Measurements from ENCODE around the gene ASTN2.

Gene ASTN2

DNA sequence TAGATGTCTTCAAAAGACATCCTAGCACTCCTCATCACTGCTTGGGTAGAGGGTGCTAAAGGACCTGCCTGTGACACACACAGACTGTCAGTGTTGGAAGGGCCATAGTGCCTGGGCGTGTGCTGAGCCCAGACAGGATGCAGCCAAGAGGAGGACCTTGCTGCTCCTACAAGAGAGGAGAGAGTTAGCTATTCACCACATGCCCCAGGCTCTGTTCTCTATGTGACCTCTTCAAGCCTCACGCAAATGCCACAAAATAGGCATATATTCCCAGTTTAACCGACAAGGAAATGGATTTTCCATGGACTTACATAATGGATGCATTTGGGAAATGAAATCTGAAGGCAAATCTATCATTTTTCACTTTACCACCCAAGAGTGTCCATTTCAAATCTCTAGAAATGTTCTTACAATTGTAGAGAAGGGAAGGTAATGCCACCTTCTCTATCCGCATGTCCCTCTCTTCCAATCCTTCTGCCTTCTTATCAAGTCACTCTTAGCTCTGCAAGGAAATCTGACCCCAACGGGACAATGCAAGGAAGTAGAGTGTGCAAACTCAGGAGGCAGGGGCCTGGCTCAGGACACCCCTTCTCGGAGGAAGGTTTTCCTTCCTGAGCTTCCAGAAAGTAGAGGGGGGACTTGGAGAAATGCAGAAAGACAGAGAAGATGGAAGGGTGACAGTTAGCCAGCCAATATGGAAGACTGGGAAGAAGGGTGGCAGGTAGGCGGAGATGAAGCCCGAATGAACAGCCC lies 678.3 kb downstream of the ASTN2 start:
- no peak for DNase-seq (ENCODE audit: low read depth)

DNA sequence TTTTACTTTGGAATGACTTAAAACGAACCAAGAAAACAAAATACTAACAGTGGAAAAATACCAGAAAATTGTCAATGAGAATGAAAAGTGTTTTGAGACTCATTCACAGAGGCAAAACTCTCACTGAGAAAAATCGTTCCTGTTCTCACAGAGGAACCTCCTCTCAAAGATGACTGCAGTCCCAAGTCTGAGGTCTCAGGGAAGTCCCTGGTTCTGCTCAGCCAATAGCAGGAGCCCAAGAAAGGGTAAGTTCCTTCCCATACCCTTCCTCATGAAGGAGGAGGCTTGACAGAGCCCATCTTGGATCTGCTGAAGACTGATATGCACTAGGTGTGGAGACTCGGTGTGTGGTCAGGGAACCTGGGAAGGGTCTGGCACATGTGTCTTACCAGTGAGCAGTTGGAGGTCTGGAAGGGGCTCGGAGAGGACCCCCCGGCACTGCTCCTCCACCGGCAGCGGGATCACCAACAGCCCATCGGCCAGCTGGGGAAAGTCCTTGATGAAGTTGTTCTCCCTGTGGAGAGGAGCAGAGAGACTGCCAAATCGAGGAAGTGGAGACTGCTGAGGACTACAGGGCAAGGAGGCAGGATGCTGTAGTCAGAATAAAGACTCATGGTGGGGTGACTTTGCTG lies 681.7 kb downstream of the ASTN2 start:
- no peak for DNase-seq (ENCODE audit: low read depth)

DNA sequence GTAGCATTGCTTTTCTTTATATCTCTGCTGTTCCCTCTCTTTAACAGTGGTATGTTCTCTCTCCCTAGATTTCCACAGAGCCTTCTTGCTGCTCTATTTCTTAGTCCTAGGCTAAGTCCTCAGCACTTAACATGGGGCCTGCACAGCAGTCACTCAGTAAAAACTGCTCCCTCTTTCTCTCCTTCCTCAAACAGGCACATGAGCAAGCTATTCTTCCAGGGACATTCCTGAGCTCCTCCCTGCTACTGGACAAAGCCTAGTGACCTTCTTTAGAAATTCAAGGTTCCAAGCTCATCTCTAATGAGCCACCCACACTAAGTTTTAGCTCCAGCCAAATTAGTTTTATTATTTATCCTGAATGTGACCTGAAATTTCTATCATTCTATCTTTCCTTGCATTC lies 688.3 kb downstream of the ASTN2 start:
- no peak for DNase-seq (ENCODE audit: low read depth)

DNA sequence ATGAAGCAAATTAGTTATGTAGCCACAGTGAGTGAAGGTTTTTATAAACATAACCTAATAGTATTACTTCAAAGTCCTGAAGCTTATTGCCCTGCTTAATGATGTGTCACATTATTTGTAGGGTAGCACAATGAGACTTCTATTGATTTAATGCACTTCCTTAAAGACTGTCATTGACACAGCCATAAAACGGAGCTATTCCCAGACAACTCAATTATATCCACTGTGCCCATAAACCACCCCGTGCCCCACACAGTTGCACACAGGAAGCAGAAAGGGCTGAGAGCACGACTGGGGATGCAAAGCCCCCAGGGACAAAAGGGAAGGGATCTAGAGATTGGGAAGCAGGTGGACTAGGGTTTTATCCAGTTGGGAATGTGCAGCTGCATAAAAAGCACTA lies 690.7 kb downstream of the ASTN2 start:
- DNase-seq (ENCODE audit: low read depth): no peak

DNA sequence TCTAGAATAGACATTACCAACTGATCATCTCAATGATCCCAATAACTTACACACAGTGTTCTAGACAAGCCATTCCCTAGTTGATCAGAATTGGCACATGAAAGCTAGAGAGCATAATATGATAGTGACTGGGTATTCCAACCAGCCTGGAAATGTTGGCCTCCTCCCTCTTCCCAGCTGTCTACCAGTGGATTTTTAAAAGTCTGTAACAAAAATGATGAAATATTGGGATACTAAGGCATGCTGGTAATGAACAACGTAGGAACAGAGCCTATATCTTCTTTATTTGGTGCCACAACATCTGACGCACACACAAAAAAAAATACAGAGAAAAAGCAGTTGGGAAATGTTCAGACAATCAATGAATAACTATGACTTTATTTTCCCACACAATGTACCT lies 692.9 kb downstream of the ASTN2 start:
- no peak for DNase-seq (ENCODE audit: low read depth)

DNA sequence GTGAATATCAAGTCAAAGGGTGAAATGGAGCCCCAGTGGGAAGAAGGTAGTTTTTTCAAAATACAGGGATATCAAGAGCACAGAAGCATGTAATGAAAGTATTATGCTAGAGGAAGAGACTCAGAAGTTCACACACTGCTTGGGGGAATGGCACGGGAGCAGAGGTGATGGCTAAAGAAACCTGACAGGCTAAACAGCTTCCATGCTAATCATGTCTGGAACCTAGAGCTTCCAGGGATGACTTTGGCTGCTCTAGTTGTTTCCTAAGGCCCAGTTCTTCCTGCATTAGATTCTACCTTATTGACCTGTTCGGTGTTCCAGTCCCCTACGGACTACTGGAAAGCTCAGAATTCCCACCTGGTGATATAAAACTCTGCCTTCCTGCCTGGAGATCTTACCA lies 693.4 kb downstream of the ASTN2 start:
- DNase-seq (ENCODE audit: low read depth): no peak

DNA sequence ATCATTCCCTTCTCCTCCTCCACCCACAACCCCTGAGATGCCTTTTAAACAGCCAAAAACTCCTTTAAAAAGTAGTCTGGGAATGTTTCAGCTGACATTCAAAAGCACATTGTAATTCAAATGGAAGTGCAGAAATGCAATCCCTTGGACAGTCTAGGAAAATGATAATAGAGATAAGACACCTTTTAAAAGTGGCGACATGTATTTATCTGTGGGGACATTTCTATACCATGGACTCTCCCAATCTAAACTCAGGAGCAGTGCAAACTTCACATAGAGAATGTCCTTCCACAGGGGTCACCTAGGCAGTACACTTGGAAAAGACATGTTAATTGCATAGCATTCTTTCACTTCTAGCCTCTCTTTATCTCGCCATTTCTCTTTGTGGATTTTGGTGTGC lies 694.7 kb downstream of the ASTN2 start:
- no peak for DNase-seq (ENCODE audit: low read depth)

DNA sequence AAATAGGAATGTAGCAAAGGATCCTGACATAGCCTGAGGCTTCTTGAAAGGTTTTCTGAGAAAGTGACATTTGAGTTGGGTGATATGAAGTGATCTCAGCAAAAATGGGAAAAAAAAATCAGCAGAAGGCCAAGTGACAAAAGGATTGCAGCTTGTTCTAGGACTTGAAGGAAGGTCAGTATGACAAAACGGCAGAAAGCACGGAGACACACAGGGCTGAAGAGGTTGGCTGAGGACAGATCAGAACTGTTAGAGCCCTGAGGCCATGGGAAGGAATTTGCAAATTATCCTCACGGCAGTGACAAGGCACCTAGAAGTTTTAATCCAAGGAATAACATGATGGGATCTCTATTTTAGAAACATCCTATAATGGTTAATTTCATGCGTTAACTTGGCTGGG lies 696.7 kb downstream of the ASTN2 start:
- DNase-seq (ENCODE audit: low read depth): peak; percentile 44

DNA sequence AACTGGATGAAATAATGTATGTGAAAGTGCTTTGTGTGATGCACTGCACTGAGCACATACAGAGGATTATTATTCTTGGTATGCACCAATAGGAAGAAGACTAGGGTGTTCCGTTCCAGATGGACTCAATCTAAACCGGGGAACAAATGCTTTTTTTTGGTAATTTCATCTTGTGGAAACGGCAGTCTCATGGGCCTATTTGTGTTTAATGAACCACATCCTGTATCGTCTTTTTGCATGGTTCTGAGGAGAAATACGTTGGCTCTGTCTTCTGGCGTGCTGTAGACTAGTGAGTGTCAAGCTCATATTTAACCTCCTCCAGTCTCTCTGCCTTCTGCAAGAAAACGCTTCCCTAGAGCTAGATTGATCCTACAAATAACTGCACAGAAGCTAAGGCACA lies 697.7 kb downstream of the ASTN2 start:
- DNase-seq (ENCODE audit: low read depth): peak; percentile 75

DNA sequence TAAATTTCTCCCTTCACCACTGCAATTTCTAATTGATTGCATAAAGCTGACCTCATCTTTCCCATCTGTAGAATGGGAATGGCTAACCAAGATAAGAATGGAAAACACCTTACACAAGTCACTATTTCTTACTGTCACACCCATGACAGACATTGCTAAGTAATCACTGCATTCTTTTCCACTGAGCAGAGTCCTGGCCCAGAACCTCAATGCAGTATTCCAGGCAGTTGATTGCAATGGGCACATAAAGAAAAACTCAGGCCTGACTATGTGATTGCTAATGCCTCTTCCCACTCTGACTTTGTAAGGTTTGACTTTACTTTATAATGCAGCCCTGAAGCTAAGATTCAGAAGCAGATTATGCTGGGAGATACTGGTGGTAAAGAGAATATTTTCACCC lies 698.4 kb downstream of the ASTN2 start:
- peak; percentile 50 for DNase-seq (ENCODE audit: low read depth)

DNA sequence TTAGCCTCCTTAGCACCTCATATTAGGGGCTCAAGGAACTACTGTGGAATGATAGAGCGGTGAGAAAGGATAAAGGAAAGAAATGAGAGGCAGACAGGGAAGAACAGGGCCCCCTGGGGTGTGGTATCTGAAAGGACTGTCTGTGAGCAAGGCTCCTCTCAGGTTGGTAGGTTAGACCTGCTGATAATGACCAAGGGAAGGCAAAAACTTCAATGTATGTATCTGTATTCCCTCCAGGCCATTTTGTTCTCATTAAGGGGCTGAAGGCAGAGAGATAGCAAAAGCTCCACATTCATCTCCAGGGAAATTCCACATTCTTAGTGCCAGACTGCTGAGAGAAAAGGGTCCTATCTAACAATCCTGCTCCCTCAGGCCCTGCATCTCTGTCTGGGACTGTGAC lies 699.1 kb downstream of the ASTN2 start:
- no peak for DNase-seq (ENCODE audit: low read depth)

DNA sequence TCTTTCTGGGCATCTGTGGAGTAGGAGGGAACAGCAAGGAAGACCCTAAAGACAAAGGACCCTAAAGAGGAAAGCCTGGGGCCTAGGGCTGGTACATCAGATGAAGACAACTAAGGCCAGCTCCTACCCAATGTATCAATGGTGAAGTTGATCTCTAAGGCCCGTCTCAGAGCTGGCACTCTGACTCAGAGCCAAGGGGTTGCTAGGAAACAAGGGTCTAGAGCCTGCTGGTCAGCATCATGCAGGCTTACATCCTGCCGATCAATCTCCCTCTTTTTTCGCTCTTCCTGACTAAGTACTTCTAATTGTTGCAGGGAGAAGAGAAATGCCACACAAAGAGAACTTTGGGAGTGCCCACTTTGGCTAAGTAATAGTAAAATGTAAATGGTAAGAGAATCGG lies 701.6 kb downstream of the ASTN2 start:
- no peak for DNase-seq (ENCODE audit: low read depth)

DNA sequence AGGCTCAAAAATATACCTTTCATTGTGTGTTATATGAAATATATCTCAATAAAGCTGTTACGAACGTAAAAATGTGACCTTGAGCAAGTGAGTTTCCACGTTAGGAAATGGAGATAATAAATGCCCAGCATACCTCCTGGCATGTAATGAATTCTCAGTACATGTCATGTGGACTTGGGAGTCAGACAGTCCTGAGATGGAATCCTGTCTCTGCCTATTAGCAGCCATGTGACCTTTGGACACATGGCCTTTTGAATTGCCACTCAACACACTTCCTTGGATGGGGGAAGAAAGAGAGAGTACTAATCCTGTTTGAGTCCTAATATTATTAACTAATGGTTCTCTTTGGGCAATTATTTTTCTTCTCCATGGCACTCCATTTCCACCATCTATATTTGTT lies 702.1 kb downstream of the ASTN2 start:
- DNase-seq (ENCODE audit: low read depth): no peak

DNA sequence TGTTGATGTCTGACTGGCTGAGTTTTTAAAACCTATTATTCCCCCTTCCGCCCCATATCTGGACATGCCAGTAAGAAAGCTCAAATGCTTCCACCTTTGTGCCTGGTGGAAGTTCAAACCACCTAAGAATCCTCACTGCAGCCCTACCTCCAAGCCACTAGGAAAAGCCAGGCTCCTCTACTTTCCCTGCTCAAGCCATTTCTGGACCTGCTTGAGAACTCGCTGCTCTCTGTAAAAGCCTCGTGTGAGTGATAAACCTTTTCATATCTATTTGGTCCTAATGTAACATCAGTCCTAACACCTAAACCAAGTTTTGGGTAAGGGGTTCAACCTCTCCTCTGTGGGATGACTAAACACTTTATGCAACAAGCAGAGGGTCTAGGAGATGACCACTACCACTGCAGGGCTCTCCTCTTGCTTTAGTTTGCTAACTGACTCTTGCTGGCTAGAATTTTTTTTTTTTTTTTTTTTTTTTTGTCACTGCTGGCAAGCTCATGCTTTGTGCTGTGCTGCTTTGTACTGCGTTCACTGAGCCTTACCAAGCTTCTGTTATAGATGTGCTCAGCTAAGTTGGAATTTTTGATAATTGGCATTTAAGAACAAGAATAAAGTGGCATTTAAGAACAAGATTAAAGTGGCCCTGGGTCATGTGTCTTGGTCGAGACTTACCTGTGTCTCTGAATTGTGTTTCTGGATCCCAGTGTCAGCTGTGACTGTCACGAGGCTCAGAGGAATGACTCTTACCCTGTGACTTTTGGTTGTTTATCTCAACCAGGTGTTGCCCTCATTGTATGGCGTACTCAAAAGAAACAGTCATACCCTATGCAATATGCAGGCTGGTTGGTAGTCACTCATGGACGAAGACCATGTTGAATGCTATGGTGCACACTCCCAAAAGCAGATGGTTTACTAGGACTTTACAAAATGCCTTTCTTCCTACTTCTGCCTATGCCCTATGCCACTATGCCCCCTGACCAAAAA lies 708.3 kb downstream of the ASTN2 start:
- DNase-seq (ENCODE audit: low read depth): no peak

DNA sequence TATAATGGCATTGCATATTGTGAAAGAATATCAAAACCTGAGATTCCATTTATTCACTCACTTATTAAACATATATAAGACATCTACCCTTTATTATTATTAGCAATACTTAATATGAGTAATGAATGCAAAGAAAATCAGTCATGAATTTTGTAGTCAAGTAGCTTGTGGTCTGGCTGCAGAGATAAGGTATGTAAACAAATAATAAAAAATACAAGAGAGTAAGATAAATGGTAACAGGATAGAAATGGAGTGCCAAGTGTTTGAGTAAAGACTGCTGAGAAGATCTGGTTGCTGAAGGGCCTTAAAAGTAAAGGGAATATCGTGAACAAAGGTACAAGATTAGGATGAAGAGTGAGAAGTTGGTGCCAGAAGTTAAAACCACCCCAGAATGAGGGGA lies 709.3 kb downstream of the ASTN2 start:
- DNase-seq (ENCODE audit: low read depth): no peak

DNA sequence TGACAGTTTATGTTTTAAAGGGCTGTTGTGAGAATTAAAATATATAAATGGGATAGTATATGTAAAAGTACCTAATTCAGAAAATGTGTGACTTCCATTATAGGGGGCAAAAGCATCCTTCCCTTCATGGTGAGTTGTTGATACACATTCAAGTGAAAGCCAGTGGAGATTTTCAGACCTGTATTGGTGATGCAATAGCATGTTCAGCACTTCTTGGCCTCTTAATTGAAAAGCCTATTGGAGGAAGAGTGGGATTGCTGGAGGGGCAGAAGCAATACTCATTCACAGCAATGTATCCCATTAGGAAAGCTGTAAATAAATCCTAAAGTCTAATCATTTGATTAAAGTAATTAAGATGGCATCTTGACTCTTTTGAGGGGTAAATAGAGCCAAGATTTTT lies 710.4 kb downstream of the ASTN2 start:
- no peak for DNase-seq (ENCODE audit: low read depth)

DNA sequence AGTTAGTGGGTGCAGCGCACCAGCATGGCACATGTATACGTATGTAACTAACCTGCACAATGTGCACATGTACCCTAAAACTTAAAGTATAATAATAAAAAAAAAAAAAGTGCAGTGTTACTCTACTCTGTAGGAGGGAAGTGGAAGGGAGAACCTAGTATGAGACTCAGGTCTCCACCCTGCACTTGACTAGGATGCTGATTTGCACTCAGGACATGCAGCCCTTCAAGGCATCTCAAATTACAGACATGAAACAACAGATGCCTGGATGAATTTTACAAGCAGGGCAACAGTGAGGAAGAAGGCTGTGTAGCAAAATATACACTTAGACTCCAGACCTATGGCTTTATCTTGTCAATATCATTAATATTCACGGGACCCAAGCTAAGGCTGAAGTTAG lies 711.2 kb downstream of the ASTN2 start:
- DNase-seq (ENCODE audit: low read depth): no peak

DNA sequence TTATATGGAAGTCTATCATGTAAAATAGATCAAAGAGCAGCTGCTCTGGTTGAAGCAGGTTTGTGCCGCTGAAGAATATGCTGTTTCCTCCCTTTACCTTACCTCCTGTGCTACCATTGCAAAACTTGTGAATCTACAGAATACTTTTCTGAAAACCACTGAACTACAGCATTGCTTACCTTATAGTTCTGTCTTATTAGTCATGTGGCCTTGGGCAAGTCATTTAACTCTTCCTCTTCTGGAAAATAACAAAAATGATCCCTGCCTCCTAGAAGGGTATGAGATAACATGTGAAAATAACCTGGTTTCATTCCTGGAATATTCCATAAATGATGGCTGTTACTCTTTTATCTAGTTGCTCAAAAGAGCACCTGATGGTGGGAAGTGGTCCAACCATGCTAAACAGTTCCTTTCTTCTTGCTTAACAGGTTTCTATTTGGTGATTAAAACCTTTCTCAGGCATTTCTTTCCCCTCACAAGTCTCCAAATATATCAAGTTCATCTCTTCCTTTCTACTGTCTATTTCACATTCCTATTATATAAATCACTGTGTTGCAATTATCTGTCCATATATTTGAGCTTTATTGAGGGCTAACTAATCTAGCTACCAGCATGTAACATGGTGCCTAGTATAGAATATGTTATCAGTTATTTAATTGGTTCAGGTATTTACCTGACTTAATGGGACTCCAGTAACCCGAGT lies 712.8 kb downstream of the ASTN2 start:
- DNase-seq (ENCODE audit: low read depth): peak; percentile 53

DNA sequence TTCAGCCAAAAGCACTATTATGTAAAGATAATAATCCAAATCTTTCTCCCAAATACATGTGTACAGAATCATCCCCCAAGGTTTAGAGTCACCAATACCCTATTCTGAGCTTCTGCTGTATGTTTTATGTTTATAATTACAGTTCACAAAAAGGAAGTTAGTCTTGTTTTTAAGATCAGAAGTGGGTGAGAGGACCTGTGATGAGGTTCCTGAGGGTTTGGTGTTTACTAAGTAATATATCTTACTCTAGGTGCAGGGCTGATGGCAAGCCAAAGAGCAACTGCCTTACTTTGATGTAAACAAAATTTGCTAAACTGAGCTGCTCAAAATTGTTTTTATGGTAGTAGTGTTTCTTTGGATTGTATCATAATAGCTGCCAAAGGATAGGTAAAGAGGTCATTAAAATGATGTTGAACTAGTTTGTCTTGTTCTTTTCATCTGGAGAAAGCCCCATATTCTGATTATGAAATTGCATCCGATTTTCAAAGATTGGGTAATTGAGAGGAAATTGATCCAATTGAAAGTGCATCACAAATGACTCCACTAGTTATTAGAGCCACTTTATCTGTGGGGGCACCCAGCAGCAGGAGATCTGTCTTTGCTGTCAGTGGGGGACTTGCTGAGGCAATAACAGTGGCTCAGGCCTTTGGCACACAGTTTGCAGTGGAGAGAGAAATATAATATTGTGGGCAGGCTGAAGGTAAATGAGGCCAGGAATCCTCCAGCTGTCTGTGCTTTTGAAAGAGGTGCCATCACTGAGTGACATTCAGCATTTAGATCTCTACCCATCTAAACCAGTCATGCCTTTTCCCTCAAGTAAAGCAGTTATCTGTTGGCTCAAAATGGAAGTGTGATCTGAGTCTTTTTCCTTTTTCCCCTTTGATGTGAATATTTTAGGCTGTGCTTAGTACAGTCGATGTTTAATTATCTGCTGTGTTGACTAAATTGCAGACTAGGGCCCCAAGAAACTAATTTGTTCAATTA lies 713.7 kb downstream of the ASTN2 start:
- no peak for DNase-seq (ENCODE audit: low read depth)

DNA sequence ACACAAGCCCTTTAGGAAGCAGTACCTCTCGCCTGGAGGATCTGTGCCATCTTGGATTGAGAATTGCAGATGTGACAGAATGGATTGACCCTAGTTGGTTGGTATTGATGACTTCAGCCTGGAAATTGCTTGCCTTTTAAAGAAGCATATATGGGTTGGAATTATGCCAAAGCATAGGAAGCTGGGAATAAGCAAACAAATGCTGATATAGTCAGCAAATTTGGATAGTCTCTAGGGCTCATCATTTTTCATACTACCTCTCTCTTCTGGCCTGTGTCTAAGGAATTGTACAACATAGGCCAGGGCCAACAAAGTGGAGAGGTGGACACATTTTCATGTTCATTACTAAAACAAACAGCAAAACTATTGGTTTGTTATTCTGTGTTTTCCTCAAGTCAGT lies 714.6 kb downstream of the ASTN2 start:
- no peak for DNase-seq (ENCODE audit: low read depth)

DNA sequence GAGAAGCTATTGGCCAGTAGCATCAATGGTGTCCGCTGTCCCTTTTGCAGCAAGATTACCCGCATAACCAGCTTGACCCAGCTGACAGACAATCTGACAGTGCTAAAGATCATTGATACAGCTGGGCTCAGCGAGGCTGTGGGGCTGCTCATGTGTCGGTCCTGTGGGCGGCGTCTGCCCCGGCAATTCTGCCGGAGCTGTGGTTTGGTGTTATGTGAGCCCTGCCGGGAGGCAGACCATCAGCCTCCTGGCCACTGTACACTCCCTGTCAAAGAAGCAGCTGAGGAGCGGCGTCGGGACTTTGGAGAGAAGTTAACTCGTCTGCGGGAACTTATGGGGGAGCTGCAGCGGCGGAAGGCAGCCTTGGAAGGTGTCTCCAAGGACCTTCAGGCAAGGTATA lies 717.0 kb downstream of the ASTN2 start:
- DNase-seq (ENCODE audit: low read depth): no peak
